WERI-Rb-1 (cell line): ENCODE data around the gene DPYSL3.

Experiments used
- DNase-seq: peaks from one replicate; pipeline ENCODE4 v3.0.0-alpha.2; 2020
- H3K27ac ChIP-seq: fragments of 250-450 bp; sonication (Bioruptor Pico); 2 replicates; pipeline ENCODE4 v1.5.1; 2020; ENCODE audit warnings: mild to moderate bottlenecking, moderate library complexity
- H3K27me3 ChIP-seq: fragments of 250-450 bp; sonication (Bioruptor Pico); 2 replicates; pipeline ENCODE4 v1.5.1; 2021; ENCODE audit warnings: mild to moderate bottlenecking, low read depth, moderate library complexity; ENCODE audit not compliant: insufficient read depth, severe bottlenecking
- H3K36me3 ChIP-seq: fragments of 250-450 bp; sonication (Bioruptor Pico); 2 replicates; pipeline ENCODE4 v1.5.1; 2020; ENCODE audit warnings: mild to moderate bottlenecking, moderate library complexity
- H3K4me3 ChIP-seq: 2 replicates; pipeline ENCODE4 v1.5.1; 2011; ENCODE audit warnings: low read depth, mild to moderate bottlenecking, control low read depth, low read length
- H3K9me3 ChIP-seq: fragments of 250-450 bp; sonication (Bioruptor Pico); 2 replicates; pipeline ENCODE4 v1.5.1; 2021; ENCODE audit warnings: mild to moderate bottlenecking, moderate library complexity; ENCODE audit not compliant: severe bottlenecking
- CTCF ChIP-seq: IDR thresholded peaks from 2 replicates; pipeline ENCODE4 v1.5.1; 2011; ENCODE audit warnings: low read depth, mild to moderate bottlenecking, control low read depth, inconsistent platforms, low read length

Gene DPYSL3

GRCh38 chr5:147410496-147411358, 99.1 kb downstream of the DPYSL3 start:
- no peak overlapping the region for H3K4me3 ChIP-seq
- H3K9me3 ChIP-seq = no peaks in the 10 kb centered on the region
- no peak for TF ChIP-seq CTCF
- peaks cover 100% of the 10 kb centered on the region for H3K36me3 ChIP-seq
- H3K27ac ChIP-seq = no peak overlapping the region
- H3K27me3 ChIP-seq = no peaks in the 10 kb centered on the region
- DNase-seq = no peak

- Histone ChIP-seq H3K9me3 (no peaks in the 10 kb centered on the region), H3K27ac (no peak overlapping the region), H3K36me3 (peaks cover 100% of the 10 kb centered on the region), H3K27me3 (no peaks in the 10 kb centered on the region), H3K4me3 (no peak overlapping the region)
- no peak for DNase-seq
- no peak for TF ChIP-seq CTCF
Observed at GRCh38 chr5:147408980-147409379, 100.9 kb downstream of the DPYSL3 start.

- no peaks in the 10 kb centered on the region for H3K9me3 ChIP-seq
- H3K4me3 ChIP-seq = no peak overlapping the region
- H3K36me3 ChIP-seq = peaks cover 98% of the 10 kb centered on the region
- H3K27me3 ChIP-seq = no peaks in the 10 kb centered on the region
- TF ChIP-seq CTCF = no peak
- H3K27ac ChIP-seq = no peak overlapping the region
- no peak for DNase-seq
Observed at GRCh38 chr5:147407094-147407681, 102.7 kb downstream of the DPYSL3 start.

GRCh38 chr5:147406636-147407035, 103.2 kb downstream of the DPYSL3 start:
- TF ChIP-seq CTCF = no peak
- DNase-seq = no peak
- Histone ChIP-seq H3K27me3 (no peaks in the 10 kb centered on the region), H3K36me3 (peaks cover 98% of the 10 kb centered on the region), H3K27ac (no peak overlapping the region), H3K4me3 (no peak overlapping the region), H3K9me3 (no peaks in the 10 kb centered on the region)

GRCh38 chr5:147404706-147405105, 105.2 kb downstream of the DPYSL3 start:
- Histone ChIP-seq H3K27me3 (no peaks in the 10 kb centered on the region), H3K36me3 (peaks cover 98% of the 10 kb centered on the region), H3K27ac (no peak overlapping the region), H3K9me3 (no peaks in the 10 kb centered on the region), H3K4me3 (no peak overlapping the region)
- DNase-seq = no peak
- TF ChIP-seq CTCF = no peak
